Right ventricle myocardium superior (tissue), 1 donor: ENCODE measurements around the gene PLTP. TPM values are rescaled to one million over a fixed set of nuclear protein-coding genes. Genes with fewer than 3 reads are reported as not detected.

Experiments used
- ATAC-seq: fragments of 200-7000 bp; cut with Tn5 transposase; one replicate; pipeline ENCODE4 v1.9.1; 2020; ENCODE audit warnings: mild to moderate bottlenecking; ENCODE audit not compliant: poor library complexity
- DNase-seq: peaks from one replicate; pipeline ENCODE4 v3.0.0-alpha.2; 2020
- intact Hi-C: fragments of 100-400 bp; cut with DNase I; formaldehyde crosslinking; loops from one replicate; pipeline ENCODE4 v1.11.2; 2022
- total RNA-seq: library from RNA; stranded (reverse); fragmentation: NEBNext Ultra II Directional; extraction: Animal tissue kit (Norgen Biotek cat#: 25700); gene quantifications from one replicate; pipeline ENCODE4 v1.2.1, GENCODE V29; 2021
- donor health status: DM: no; HTN: yes; CAD: no; lungs with severe emphysema.

PLTP gene
- total RNA-seq, 1 donor from 2014 or later: 118 TPM

GRCh38 chr20:45927071-45927878 lies 15.3 kb upstream of the PLTP start:
- DNase-seq (no peak), ATAC-seq (no peak)
- intact Hi-C loops: no loop called here

- intact Hi-C loops: no loop called here
- no peak for DNase-seq
- ATAC-seq: no peak
These were observed 14.7 kb upstream of the PLTP start for GRCh38 chr20:45926731-45927070.

- DNase-seq (no peak), ATAC-seq (no peak)
- intact Hi-C loops: no loop called here
These were observed 14.0 kb upstream of the PLTP start for GRCh38 chr20:45925821-45926506.

GRCh38 chr20:45924391-45925261 lies 12.7 kb upstream of the PLTP start:
- intact Hi-C loops: no loop called here
- DNase-seq (peak; percentile 65), ATAC-seq (peak; percentile 56)

GRCh38 chr20:45921337-45922189 lies 9.6 kb upstream of the PLTP start:
- intact Hi-C loops: no loop called here
- no peak for ATAC-seq
- DNase-seq: no peak

- ATAC-seq (no peak), DNase-seq (no peak)
- intact Hi-C loops: no loop called here
These were observed 8.7 kb upstream of the PLTP start for GRCh38 chr20:45920462-45921336.

- ATAC-seq (peak; percentile 80), DNase-seq (peak; percentile 90)
- intact Hi-C loops: no loop called here
These were observed 7.8 kb upstream of the PLTP start for GRCh38 chr20:45919542-45920399.

GRCh38 chr20:45918779-45919537 lies 7.0 kb upstream of the PLTP start:
- DNase-seq (no peak), ATAC-seq (no peak)
- intact Hi-C loops: no loop called here

- intact Hi-C loops: no loop called here
- DNase-seq (no peak), ATAC-seq (peak; percentile 45)
These were observed 6.3 kb upstream of the PLTP start for GRCh38 chr20:45918182-45918737.

GRCh38 chr20:45917790-45918141 lies 5.8 kb upstream of the PLTP start:
- DNase-seq: no peak
- ATAC-seq: peak; percentile 29
- intact Hi-C loops: no loop called here

- no peak for DNase-seq
- intact Hi-C loops: no loop called here
- no peak for ATAC-seq
These were observed 1.2 kb upstream of the PLTP start for GRCh38 chr20:45913116-45913515.

- intact Hi-C loops: no loop called here
- DNase-seq (no peak), ATAC-seq (no peak)
These were observed 358 bp upstream of the PLTP start for GRCh38 chr20:45912344-45912682.

GRCh38 chr20:45910670-45911485 lies 1.1 kb downstream of the PLTP start:
- peak; percentile 97 for DNase-seq
- ATAC-seq: peak; percentile 90
- intact Hi-C loops: no loop called here

- DNase-seq (no peak), ATAC-seq (no peak)
- intact Hi-C loops: no loop called here
These were observed 1.9 kb downstream of the PLTP start for GRCh38 chr20:45909817-45910669.
